ENCODE data around the gene PYM1. TPM values are rescaled to one million over a fixed set of nuclear protein-coding genes. Genes with fewer than 3 reads are reported as not detected.

The PYM1 gene
- total and polyA plus RNA-seq, 2 of the 13 experiments (the other 11 are each of a cell fraction or from before 2014, with no cell fraction given), result 44.0 to 51.8 TPM

- peaks cover 44% of the 10 kb centered on the region for H3K4me1 ChIP-seq (ENCODE audit: insufficient read depth, low read length)
- peaks cover 0 to 11% of the 10 kb centered on the region in 2 experiments; a peak in 1 of 5 replicates for H3K27me3 ChIP-seq (ENCODE audit: control insufficient read depth in 1 of 2, insufficient read depth in 2 of 2, low read length in 2 of 2)
- H2AFZ ChIP-seq (ENCODE audit: low read length), result no peak overlapping the region
- FAIRE-seq (no peak), DNase-seq (ENCODE audit: low spot score) (no peak), ATAC-seq (no peak)
- H3K4me2 ChIP-seq (ENCODE audit: low read depth, low read length), result 0 out of 2 replicates have a peak overlapping the region, but pooled peaks have one; percentile 97
- H4K20me1 ChIP-seq (ENCODE audit: insufficient read depth, low read length), result no peaks in the 10 kb centered on the region
- no peak overlapping the region for H3K9ac ChIP-seq (ENCODE audit: insufficient read depth, low read depth, low read length)
- WGBS (ENCODE audit: low lambda C conversion rate), result 90% methylated on average over 1 of the region's 1 CpG
- no peaks in the 10 kb centered on the region for H3K36me3 ChIP-seq (replicated peaks in 1 of 2; ENCODE audit: control insufficient read depth in 1 of 2, insufficient read depth in 2 of 2, low read length in 2 of 2)
- POLR2A ChIA-PET, result interaction anchor here (5.0 to 10.5 kb wide), 2 partner anchors 104 to 117 kb away, joined by 20 to 108 read pairs; partner anchors contain the start of genes DNAJC14, ORMDL2 and SARNP
- TF ChIP-seq ZNF629 (CRISPR knock-in tag; conservative IDR thresholded peaks at IDR 0.05) (peak; percentile 84), ATF7 (IDR thresholded peaks at IDR 0.05) (0 out of 2 replicates have a peak, but pooled peaks have one; percentile 11), ATF7 (CRISPR knock-in tag; IDR thresholded peaks at IDR 0.05) (no peak), FIP1L1 (IDR thresholded peaks at IDR 0.05; ENCODE audit: borderline replicate concordance, insufficient read depth, low read depth, low read length) (no peak)
- H3K4me3 ChIP-seq (replicated peaks in 1 of 3; ENCODE audit: insufficient read depth in 1 of 3, low read depth in 2 of 3, low read length in 3 of 3), result no peak overlapping the region
- H3K9me3 ChIP-seq (ENCODE audit: low read length), result no peaks in the 10 kb centered on the region
- in situ Hi-C loops (cut with HindIII; ENCODE audit: extremely low pct_ligation_motif_present, low pct_unique_long_range_greater_than_20kb), result no loop called here
- no peaks in the 10 kb centered on the region for H3K79me2 ChIP-seq (ENCODE audit: insufficient read depth, low read length)
- H3K27ac ChIP-seq (ENCODE audit: extremely low read length, insufficient read depth, low read length), result no peak overlapping the region
- intact Hi-C loops (cut with micrococcal nuclease; ENCODE audit: unreplicated experiment), result loop anchor here (5.0 kb wide), 1 partner anchor 197 kb away; no protein-coding TSS in a partner anchor
- CTCF ChIA-PET (ENCODE audit: low intra/inter-chr PET ratio, low total read pairs), result no interaction called here
- no TSS peak for BruUV-seq (replicated peaks)
Observed at GRCh38 chr12:55933799-55934742, 6.4 kb upstream of the PYM1 start.

- in situ Hi-C loops (cut with HindIII; ENCODE audit: extremely low pct_ligation_motif_present, low pct_unique_long_range_greater_than_20kb), result no loop called here
- H3K36me3 ChIP-seq (replicated peaks in 1 of 2; ENCODE audit: control insufficient read depth in 1 of 2, insufficient read depth in 2 of 2, low read length in 2 of 2), result no peaks in the 10 kb centered on the region
- H4K20me1 ChIP-seq (ENCODE audit: insufficient read depth, low read length), result no peaks in the 10 kb centered on the region
- H3K9me3 ChIP-seq (ENCODE audit: low read length), result no peaks in the 10 kb centered on the region
- H3K4me2 ChIP-seq (ENCODE audit: low read depth, low read length), result peak overlapping the region; percentile 97
- peak overlapping the region in 1 of 3 experiments; percentile 70; a peak in 1 of 6 replicates for H3K4me3 ChIP-seq (replicated peaks in 1 of 3; ENCODE audit: insufficient read depth in 1 of 3, low read depth in 2 of 3, low read length in 3 of 3)
- no peak for DNase-seq (ENCODE audit: low spot score)
- 39% methylated on average over 6 of the region's 7 CpGs for whole genome bisulfite sequencing (ENCODE audit: low lambda C conversion rate)
- CTCF ChIA-PET (ENCODE audit: low intra/inter-chr PET ratio, low total read pairs), result no interaction called here
- H3K27me3 ChIP-seq (ENCODE audit: control insufficient read depth in 1 of 2, insufficient read depth in 2 of 2, low read length in 2 of 2), result peaks cover 0 to 11% of the 10 kb centered on the region in 2 experiments; a peak in 1 of 5 replicates
- peaks cover 49% of the 10 kb centered on the region for H3K4me1 ChIP-seq (ENCODE audit: insufficient read depth, low read length)
- H3K79me2 ChIP-seq (ENCODE audit: insufficient read depth, low read length), result no peaks in the 10 kb centered on the region
- H2AFZ ChIP-seq (ENCODE audit: low read length), result no peak overlapping the region
- H3K9ac ChIP-seq (ENCODE audit: insufficient read depth, low read depth, low read length), result no peak overlapping the region
- no peak for FAIRE-seq
- POLR2A ChIA-PET, result interaction anchor here (2.0 to 10.5 kb wide), 3 partner anchors 40 to 116 kb away, joined by 11 to 108 read pairs (median 20); partner anchors contain the start of genes DNAJC14, ORMDL2, RAB5B and SARNP
- no peak for ATAC-seq
- intact Hi-C loops (cut with micrococcal nuclease; ENCODE audit: unreplicated experiment), result loop anchor here (5.0 kb wide), 1 partner anchor 196 kb away; no protein-coding TSS in a partner anchor
- TF ChIP-seq WIZ (CRISPR knock-in tag; IDR thresholded peaks at IDR 0.05), result no peak
- no peak for TF ChIP-seq ZNF569 (CRISPR knock-in tag; IDR thresholded peaks at IDR 0.05; ENCODE audit: borderline replicate concordance)
- 0 out of 2 replicates have a peak, but pooled peaks have one; percentile 9 for TF ChIP-seq FOSL2 (CRISPR knock-in tag; IDR thresholded peaks at IDR 0.05)
- BruUV-seq (replicated peaks), result no TSS peak
- no peak overlapping the region for H3K27ac ChIP-seq (ENCODE audit: extremely low read length, insufficient read depth, low read length)
Observed at GRCh38 chr12:55933169-55933798, 5.6 kb upstream of the PYM1 start.

All from HepG2 (cell line).